ENCODE measurements around the gene CDH20.
"Not testable (repeated sequence)": the region's sequence is repeated elsewhere in the genome, so short reads cannot be mapped to it uniquely, and the experiment has no call there.

Gene CDH20

DNA sequence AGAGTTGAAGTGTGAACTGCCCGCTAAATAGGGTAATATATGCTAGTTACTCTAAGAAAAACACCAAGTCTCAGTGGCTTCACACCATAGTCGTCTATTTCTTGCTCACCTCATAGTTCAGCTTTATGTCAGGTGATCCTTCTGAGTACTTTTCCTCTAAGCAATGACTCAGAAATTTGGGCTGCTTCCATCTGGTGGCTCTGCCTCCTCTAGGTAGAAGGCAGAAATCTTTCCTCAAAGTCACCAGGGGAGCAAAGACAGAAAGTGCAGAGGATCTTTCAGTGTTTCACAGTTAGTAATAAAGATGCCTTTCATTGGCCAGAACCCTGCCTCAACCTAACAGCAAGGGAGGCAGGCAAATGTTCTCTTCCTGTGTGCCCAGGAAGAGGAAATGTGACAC lies 17.3 kb downstream of the CDH20 start:
- DNase-seq: no peak

DNA sequence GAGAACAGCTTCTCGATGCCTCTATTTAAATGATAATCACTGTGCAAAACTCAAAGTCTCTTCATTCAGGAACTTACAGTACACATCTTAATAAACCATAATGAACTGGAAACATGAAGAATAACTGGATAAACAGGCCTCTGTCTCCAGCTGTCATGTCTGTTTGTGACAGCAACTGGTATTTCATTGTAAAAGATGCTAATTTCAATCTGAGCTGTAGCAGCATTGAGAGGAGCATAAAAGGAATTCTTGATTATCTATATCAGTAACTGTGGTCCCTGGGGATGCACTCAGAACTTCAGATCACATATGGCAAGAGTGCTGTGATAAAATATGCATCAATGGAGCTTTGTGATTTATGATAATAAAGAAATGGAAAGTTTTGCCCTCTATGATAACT lies 18.8 kb downstream of the CDH20 start:
- DNase-seq: no peak

DNA sequence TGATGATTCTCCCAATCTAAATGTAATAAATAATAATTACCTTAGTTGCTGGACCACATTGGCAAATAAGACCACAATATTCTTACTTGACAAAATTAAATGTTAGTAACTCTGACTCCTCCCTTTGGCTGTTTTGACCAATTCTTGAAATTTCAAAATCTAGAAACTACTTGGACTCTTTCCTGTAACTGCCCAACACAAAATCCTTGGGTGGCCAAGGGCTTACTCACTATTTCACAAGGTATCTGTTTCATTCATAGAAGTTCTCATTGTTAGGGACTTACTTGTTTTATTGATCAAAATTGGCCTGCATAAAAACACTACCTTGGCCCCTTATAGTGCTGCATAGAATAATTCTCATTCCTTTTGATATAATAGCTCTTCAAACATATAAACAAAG lies 19.4 kb downstream of the CDH20 start:
- DNase-seq: no peak

DNA sequence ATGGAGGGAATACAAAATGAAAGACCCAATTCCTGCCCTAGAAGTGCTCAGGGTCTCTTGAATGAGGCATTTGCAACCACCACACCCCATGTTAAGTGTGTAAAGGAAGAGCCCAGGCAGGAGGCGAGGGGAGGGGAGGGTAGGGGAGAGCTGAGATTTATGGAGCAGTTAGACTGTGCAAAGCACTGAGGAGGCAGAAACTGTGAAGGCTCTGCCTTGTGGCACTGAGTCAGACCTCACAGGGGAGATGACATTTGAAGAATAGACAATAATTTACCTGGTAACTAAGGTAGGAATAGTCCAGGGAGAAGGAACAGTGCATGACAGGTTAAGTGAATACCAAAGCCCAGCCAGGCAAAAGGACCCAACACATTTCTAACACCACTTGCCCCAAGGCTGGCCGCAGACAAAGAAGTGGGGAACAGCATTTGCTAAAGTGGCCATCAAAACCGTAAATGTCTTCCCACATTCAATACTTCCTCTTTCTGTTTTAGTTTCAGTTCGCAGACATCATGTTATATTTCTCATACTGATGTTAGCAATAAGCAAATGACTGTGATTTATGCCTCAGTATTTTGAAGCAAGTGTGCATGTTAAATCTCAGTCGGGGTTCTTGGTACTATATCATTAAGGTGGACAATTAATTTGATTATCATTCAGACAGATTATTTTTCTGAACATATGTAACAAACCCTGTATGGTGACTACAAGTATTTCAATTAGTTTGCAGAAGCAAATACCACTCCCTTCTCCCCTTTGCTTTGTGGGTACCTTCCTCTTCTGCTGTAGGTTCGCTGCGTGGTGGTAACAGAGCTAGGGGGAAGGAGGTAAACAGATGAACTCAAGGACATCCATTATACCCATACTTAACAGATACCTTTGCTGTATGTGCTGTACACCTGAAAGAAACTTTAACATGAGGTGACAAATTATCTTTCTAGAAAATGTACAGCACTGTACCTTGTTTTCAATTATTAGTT lies 27.5 kb downstream of the CDH20 start:
- no peak for DNase-seq

DNA sequence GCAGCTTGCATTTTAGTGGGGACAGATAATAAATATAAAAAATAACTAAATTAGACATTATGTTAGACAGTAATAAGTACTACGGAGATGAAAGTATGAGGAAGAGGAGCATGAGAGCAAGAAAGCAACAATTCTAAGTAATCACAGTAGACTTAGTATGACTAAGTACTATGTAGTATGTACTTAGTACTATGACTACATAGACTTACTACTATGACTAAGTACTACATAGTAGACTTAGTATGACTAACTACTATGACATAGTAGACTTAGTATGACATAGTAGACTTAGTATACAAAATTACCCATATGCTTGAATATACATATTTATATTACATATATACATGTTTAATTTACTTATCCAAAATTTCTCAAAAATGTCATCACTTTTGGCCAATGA lies 29.3 kb downstream of the CDH20 start:
- DNase-seq: no peak

DNA sequence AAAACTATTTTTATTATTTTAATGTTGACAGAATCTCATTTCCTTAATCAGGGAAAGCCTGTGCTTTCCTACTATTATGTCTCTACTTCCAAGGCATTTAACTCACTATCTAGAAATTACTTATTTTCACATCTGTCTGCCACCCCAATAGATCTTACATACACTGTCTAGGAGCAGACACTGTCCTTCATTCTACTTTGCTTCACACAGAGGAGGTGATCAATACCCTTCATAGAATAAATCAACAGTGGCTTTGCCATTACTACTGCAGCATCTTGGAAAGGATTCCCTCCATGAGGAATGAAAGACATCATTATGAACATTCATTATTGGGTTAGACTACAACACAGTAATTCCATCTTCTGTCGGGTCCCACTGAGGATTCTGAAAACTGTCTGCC lies 31.7 kb downstream of the CDH20 start:
- no peak for DNase-seq

DNA sequence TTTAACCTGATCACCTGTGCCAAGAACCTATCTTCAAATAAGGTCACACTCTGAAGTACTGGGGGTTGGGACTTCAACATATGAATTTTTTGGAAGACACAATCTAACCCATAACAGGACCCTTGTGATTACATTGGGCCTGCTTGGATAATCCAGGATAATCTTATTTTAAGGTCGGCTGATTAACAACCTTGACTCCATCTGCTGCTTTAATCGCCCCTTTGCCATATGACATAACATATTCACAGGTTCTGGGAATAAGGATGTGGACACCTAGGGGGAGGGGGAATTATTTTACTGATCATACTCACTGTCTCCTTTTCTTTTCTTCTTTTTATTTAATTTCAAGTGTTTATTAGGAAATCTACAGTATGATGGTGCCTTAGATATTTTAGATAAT lies 34.8 kb downstream of the CDH20 start:
- DNase-seq: no peak

DNA sequence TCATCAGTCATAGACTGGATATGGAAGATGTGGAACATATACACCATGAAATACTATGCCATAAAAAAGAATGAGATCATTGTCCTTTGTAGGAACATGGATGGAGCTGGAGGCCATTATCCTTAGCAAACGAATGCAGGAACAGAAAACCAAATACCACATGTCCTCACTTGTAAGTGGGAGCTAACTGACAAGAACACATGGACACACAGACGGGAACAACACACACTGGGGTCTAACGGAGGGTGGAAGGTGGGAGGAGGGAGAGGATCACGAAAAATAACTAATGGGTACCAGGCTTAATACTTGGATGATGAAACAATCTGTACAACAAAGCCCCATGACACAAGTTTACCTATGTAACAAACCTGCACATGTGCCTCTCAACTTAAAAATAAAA lies 36.4 kb downstream of the CDH20 start:
- DNase-seq: not testable (repeated sequence)

DNA sequence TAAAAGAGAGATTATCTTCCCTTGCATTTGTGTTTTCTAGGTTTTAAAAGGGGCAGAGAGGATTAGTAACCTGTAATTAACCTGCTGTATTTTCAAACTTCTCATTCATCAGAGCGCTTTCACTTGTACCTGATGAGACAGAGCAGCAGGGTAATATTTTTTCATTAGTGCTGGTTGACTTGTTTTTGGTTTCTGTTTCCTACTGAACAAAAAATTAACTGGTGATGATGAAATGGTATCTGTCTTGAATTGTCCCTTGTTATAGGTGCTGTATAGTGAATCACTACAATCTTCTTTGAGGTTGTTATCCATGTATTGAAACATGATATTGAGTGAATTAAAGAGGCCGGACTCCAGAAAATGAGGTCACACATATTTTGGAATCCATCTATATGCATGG lies 37.9 kb downstream of the CDH20 start:
- peak; percentile 30 for DNase-seq

DNA sequence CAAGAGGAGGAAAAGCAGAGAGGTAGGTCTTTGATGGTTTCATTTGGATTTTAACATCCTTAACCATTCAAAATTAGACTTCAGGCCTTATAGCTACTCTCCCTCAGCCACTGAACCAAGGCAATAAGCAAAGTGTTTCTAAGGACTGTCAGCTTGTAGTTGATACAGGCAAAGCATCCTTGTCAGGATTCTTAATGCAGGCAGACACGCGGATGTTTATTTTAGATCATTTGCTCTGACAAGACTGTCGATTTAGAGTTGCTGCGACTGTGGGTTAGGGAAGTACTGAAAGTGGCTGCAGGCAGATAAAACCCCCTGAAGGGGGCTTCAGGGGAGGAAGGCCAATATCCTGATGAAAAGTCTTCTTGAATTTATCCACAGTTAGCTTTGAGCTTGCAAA lies 46.6 kb downstream of the CDH20 start:
- no peak for DNase-seq

DNA sequence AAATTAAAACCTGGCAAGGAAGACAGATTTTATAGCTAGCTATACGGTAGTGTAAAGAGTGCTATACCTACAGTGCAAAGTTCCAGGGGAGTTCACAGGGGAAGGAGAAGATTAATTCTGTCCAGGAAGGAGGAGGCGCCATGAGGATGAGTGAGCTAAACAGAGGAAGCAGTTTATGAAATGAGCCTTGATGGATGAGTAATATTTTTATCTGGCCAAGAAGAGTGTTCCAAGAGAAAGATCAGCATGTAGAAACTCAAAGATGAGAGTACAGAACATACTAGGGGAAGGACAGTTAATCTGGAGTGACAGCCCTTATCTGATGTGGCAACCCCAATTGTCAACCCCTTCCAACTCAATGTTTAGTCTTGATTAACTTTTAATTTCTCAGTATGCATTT lies 54.8 kb downstream of the CDH20 start:
- DNase-seq: no peak

DNA sequence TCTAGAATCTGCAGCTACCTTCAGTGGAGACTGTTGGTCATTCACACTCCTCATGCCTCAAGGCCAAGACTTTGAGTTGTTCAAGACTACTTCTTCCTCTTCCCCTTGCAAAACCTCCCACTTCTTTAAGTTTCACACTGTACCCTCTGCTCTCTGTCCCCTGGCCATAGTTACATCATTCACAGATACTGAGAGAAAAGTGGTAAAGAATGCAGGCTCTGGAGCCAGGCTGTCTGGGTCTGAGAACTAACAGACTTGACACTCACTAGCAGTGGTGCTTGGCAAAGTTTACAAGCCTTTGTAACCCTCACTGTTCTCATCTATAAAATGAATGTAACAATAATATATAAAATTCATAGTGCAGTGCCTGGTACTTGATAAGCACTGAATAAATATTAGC lies 61.8 kb downstream of the CDH20 start:
- DNase-seq: no peak

DNA sequence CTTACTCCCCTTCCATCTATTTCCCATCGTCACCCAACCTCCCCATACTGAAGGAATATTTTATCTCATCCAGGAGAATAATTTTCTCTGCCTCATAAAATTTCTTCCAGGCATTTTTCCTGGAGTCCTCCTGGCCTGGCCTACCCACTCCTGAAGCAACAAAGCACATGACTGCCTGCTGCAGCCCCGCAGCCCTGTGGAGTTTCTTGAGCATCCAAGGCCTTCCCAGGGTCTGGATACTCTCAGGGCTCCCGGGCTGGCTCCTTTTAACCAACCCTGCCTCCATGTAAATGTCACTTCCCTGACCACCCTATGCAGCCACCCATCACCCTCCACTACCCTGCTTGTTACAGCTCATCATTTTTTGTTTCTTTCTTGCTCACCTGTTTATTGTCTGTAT lies 64.0 kb downstream of the CDH20 start:
- no peak for DNase-seq

DNA sequence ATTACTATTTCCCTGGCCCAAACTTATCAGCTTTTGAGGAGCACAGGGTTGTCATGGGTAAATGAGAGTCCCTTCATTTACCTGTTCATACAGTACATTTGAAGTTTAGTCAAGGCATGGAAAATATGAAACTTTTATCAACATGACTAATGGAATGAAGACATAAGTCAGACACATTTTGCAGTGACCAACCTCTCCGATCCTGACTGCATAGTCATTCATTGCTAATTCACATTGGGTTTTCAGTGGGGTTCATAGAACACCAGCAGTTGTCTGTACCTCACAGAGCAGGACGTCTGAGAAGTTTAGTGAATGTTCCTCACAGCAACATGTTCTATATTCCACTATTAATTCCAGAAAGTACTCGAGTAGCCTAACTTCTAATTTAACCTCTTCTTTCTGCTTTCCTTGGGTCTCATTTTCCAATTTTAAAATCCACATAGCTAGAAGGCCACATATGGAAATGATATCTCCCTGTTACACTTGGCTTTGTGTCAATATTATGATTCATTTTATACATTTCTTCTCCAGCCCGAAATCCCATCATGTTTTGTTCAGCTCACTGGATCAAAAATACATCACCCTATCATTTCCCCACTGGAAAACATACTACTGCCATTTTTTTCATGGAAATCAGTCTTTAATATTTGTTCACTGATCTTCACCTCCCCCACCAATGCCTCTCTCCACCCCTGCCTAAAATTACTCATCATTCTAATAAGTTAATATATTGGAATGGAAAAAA lies 65.9 kb downstream of the CDH20 start:
- no peak for DNase-seq

DNA sequence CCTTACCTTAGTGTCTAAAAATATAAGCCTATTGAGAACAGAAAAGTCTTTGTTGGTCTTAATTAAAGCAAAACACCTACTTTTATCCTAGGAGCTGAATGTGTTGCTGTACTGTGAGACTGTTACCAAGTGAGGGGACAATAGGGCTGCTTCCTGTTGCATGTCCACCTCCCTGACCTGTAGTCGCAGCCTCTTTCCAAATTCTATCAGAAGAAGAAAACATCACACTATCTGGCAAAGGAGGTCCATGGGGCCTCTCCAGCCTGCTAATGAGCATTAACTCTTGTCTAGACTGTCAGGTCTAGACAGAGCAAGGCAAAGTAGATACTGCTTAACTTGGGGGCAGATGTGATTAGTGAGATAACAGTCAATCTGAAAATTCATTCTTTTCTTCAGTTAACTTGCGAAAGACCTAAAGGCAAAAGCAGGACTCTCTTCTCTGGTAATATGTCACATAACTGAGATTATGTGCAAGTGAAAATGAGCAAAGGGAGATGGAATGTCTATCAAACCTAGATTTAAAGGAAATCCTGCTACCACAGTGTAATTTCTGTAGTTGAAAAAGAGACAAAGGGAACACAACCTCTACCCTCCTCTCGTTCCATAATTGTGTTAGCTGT lies 66.9 kb downstream of the CDH20 start:
- DNase-seq: no peak

DNA sequence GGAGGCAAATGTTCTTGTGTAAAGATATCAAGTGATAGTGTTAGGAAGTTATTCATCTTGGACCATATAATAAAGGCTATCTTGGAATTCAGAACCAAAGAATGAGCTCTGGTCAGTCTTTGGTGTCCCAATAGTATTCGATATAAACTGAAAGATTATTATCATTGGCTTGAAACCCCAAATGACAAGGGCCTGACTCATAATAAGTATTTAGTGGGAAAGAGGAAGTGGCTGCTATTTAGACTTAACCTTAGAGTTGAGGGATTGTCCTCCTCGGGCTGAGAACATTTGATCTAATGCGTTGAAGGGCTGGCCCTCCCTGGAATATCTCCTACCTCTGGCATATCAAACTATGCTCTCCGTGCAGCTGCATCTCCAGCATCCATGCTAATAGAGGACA lies 67.5 kb downstream of the CDH20 start:
- DNase-seq: no peak

DNA sequence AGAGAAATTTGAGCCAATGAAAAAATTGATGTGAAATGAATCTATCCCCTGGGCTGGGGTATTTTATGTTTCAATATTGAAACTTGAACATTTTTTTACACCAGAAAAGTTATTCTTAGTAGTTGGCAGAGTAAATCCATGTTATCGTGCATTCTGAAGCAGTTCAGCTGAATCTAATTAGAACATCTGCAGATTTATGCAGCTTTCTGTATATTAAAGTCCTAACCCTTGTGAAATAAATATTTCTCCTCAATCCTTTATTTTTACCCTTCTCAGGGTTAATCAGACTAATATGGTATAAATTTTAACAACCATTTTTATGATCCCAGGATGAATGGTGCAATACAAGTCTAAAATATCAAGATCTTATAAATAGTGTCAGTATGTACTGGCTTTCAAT lies 69.5 kb downstream of the CDH20 start:
- no peak for DNase-seq

DNA sequence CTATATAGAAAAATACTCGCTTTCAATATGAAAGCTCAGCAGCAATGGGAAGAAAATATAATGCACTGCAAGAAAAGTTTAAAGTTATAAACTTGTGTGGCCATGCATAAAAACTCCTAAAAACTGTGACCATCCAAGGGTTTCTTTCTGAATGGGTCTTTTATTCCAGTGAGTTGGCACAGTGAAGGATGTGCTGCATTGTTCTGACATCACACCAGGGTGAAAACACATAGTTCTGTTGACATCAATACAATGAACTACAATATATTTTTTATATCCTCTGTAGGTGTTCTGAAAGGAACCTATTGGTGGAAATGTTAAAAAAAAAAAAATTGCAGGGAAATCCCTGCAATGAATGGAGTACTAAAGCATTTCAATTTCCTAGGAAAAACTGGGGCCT lies 80.2 kb downstream of the CDH20 start:
- DNase-seq: no peak

DNA sequence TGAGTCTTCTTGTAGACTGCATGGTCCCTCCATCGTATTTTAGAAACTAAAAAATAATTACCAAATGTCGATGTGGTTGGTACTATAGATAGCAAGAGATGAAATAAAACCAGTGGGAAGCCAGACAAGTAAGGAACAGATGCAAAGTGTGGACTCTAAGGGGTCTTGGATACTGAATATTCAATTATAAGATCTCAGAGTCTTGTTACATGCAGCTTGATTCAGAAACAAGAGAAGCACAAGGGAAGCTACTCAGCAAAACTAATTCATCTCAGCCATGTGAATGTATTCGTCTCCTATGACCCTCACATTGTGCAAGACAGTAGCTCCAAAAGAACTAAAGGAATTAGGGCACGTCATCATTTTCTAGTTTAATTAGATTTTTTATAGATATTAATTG lies 80.9 kb downstream of the CDH20 start:
- no peak for DNase-seq

DNA sequence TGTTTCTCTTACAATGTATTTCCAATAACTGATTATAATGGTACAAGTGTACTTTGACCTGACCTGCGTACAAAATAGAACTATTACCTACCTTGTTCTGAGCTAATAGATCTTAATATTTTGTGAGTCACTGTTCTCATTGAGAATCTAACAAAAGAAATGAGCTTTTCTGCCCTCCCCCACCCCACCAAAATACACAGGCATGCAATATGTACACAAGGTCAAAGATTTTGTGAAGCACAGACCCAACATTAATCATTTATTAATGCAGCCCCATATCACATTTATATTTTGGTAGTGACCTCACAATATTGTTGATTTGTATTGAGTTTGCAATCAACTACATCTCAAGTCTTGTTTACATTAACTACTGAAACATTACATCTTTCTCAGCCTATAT lies 86.5 kb downstream of the CDH20 start:
- no peak for DNase-seq

DNA sequence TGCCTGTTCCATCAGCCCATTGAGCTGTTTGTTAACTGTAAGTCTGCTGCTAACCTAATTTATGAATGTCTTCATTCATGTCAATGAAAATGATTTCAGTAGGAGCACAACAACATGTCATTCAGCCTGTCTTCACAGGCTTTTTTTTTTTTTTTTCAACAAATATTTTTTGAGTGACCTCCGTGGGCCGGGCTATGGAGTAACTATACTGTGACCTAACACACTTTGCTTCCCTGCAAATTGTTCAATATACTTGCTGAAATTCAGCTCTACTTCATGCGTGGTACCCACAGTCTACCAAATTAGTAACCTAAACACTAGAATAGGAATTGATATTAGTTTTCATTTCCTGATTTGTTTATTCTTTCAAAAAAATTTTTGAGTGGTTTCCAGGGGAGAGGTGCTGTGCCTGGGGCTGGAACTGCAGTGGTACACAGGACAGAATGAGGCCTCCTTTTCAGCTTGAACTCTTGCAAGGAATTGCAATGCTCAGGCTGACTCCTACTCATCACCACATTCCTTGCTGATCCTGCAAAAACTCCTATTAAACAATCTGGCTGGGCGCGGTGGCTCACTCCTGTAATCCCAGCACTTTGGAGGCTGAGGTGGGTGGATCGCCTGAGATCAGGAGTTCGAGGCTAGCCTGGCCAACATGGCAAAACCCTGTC lies 87.1 kb downstream of the CDH20 start:
- no peak for DNase-seq

DNA sequence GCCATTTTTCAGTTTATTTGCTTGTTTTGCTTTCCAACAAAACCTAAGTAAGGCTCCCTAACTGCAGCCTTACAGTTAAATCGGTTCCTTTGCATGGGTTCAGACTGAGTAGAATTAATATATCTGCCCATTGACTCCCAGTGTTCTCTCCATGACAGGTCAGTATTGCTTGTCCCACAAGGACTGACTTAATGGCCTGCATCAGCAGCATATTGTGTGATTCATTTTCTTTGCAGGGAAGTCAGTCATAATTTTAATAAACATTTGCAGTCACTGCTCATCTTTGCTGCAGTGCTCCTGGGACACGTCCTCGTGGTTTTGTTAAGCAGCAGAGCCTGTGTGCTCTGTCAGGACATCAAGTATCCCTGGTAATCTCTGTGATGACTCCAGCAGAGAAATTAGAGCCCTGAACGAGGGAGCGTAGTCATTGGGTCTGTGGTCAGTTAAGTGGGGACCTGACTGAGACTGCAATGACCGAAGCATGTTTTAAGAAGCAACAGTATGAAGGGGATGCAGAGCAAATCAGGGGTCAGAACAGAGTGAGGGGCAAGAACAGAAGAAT lies 93.3 kb downstream of the CDH20 start:
- no peak for DNase-seq

DNA sequence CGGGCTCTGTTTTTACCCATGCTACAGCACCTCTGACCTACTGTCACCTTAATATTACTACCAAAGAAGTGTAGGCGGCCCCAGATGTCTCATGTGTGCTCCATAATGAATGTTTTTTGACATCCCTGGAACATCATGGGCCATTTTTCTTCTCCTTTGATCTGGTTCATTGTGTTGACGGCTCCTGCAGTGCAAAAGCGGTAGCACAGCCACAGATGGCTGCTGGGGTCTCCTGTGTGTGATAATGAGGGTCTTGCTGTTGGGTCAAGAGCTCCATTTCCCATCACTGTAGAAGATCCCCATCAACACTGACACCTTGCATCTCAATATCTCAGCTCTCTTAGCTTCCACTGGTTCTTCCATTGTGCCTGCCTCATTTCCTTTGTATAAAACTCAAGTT lies 95.0 kb downstream of the CDH20 start:
- DNase-seq: no peak
